SH-SY5Y (cell line): ENCODE results near the gene RBBP8NL.

Source experiments
- GATA2 ChIP-seq: IDR thresholded peaks from 2 replicates; pipeline ENCODE4 v1.6.1; 2011; ENCODE audit warnings: mild to moderate bottlenecking, low read depth, low read length
- GATA3 ChIP-seq: IDR thresholded peaks from 2 replicates; pipeline ENCODE4 v1.6.1; 2011; ENCODE audit warnings: low read depth, mild to moderate bottlenecking, low read length, moderate library complexity

RBBP8NL gene

GRCh38 chr20:62403331-62403730 is 24.0 kb downstream of the RBBP8NL start:
- TF ChIP-seq GATA3 (no peak), GATA2 (no peak)

- TF ChIP-seq GATA3 (no peak), GATA2 (no peak)
Measured at GRCh38 chr20:62402456-62403150, 24.7 kb downstream of the RBBP8NL start.

- TF ChIP-seq GATA3 (no peak), GATA2 (no peak)
Measured at GRCh38 chr20:62401331-62401779, 26.0 kb downstream of the RBBP8NL start.

DNA sequence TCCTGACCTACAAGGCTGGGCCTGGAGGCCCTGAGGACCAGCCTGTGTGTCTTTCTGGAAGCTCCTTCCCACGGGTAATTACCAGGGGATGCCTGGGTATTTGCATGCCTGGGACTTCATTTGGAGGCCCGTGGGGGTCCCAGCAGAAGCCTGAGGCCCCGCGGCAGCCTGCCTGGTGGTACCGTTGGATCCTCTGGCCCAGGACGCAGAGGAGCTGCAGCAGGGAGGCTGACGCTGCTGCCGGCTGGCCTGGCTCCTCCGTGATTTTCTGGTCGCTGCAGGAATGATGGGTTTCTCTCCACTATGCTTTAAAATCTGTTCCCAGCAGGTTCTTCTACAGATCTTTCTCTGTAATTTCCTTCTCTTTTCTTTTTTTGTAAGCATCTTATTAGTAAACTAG is 26.8 kb downstream of the RBBP8NL start:
- TF ChIP-seq GATA3 = no peak
- no peak for TF ChIP-seq GATA2

- TF ChIP-seq GATA2 (no peak), GATA3 (no peak)
Measured at GRCh38 chr20:62400021-62400420, 27.3 kb downstream of the RBBP8NL start.

GRCh38 chr20:62398120-62398821 is 29.1 kb downstream of the RBBP8NL start:
- TF ChIP-seq GATA3 = no peak
- TF ChIP-seq GATA2 = no peak

GRCh38 chr20:62396367-62397239 is 30.7 kb downstream of the RBBP8NL start:
- TF ChIP-seq GATA2 (no peak), GATA3 (no peak)

DNA sequence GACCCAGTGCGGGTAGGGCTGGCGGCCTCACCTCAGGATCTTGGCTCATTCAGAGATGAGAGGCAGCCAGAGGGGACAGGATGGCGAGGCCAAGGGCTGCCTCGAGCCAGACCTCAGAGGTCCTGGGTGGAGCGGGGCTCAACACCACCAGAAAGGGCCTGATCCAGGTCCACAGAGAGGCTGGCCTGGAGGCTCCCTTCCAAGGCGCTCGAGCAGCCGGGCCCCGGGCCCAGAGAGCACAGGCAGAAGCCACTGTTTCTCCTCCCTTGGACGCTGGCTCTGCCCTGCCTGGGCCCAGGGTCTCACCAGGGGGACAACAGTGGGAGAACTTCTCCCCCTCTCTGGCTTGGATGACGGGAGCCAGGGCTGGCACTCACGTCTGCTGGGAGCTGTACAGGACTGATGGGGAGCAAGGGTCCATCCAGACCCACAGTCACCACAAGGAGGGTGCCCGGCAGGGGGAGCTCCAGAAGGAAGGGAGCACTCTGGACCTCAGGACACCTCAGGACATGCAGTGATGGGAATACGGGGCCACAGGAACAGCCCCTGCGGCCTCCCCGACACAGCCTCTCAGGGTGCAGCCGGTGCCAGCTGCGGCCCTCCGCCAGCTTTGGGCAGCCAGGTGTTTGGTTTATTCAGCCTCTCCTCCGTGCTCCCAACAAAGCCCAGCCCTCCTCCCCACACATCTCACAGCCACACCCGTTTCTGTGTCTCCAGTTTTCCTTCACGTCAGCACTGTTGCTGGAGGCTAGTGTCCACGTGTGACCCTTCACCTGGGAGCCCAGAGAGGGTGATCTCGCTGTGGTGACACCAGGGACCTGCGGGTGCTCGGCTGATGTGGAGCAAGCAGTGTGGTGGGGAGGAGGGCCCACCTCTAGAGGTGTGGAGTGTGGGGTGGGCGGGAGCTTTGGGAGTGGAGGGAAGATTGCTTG is 31.8 kb downstream of the RBBP8NL start:
- TF ChIP-seq GATA3 (no peak), GATA2 (no peak)

- no peak for TF ChIP-seq GATA3
- no peak for TF ChIP-seq GATA2
Measured at GRCh38 chr20:62394248-62395245, 32.8 kb downstream of the RBBP8NL start.

GRCh38 chr20:62393830-62394229 is 33.5 kb downstream of the RBBP8NL start:
- TF ChIP-seq GATA2 = no peak
- TF ChIP-seq GATA3 = no peak

GRCh38 chr20:62393335-62393665 is 34.0 kb downstream of the RBBP8NL start:
- TF ChIP-seq GATA2 (no peak), GATA3 (no peak)

DNA sequence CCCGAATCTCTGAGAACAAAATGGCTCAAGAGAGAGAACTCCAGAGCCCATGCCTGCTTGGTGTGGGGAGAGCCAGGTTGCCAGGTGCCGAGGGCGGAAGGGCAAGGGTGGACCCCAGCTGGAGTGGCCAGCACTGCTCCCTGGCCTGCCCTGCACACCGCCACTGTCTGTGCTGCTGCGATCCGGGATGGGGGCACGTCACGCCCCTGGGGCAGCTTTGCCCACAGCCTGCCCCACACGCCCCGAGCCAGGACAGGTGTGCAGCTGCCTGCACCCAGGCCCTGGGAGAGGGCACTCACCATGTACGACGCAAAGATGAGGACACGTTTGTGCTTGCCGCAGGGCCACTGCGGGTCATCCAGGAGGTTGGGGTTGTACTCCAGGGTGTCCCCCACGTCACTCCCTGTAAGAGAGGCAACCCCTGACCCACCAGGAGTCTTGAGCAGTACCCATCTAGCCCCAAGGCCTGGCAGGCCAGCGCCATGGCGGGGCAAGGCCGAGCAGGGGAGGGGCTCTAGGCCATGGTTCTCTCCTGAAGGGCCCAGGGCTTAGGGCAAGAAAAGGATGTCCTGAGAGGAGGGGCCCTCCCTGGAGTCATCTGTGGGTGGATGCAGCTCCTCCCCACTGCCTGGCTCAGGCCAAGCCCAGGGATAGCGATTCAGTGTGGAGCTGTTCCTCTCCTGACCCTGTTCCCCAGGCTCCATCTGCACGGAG is 34.6 kb downstream of the RBBP8NL start:
- TF ChIP-seq GATA3 (no peak), GATA2 (no peak)

GRCh38 chr20:62392077-62392418 is 35.3 kb downstream of the RBBP8NL start:
- TF ChIP-seq GATA2 = no peak
- no peak for TF ChIP-seq GATA3
